Measurements from ENCODE around the gene NAGPA. TPM values are rescaled to one million over a fixed set of nuclear protein-coding genes. Genes with fewer than 3 reads are reported as not detected.

NAGPA gene
- polyA plus RNA-seq, 1 of the 3 experiments (the other 2 are of a cell fraction): 16.5 TPM

GRCh38 chr16:5071341-5071680 lies 37.6 kb upstream of the NAGPA start:
- H4K20me1 ChIP-seq (ENCODE audit: insufficient read depth): no peaks in the 10 kb centered on the region
- CTCF ChIA-PET: interaction anchor here (1.1 kb wide), 2 partner anchors 8 to 16 kb away, joined by 3 read pairs; no protein-coding TSS in a partner anchor
- H3K27ac ChIP-seq (ENCODE audit: low read depth in 2 of 2, low read length in 1 of 2): peak overlapping the region in 1 of 2 experiments; percentile 62; a peak in 2 of 4 replicates
- peak overlapping the region; percentile 79 to 82; a peak in 3 of 4 replicates for H3K4me3 ChIP-seq (ENCODE audit: low read depth in 2 of 2, low read length in 1 of 2)
- POLR2A ChIA-PET: no interaction called here
- peaks cover 0 to 8% of the 10 kb centered on the region in 2 experiments for H3K36me3 ChIP-seq (replicated peaks in 1 of 2; ENCODE audit: control insufficient read depth in 1 of 2, insufficient read depth in 2 of 2, low read length in 1 of 2)
- H3K79me2 ChIP-seq (ENCODE audit: insufficient read depth): peaks cover 23% of the 10 kb centered on the region; the same call in 1 of the 2 replicates
- TF ChIP-seq IRF3 (IDR thresholded peaks at IDR 0.05; ENCODE audit: low read depth, low read length) (no peak), SMC3 (IDR thresholded peaks at IDR 0.05; ENCODE audit: low read depth, low read length) (no peak), ZBTB33 (IDR thresholded peaks at IDR 0.05; ENCODE audit: borderline replicate concordance, low read depth) (no peak), FOXM1 (IDR thresholded peaks at IDR 0.05; ENCODE audit: low read depth) (no peak), TEAD4 (IDR thresholded peaks at IDR 0.05; ENCODE audit: borderline replicate concordance, insufficient read depth) (no peak), GATA2 (CRISPR knock-in tag; IDR thresholded peaks at IDR 0.05) (no peak), SIN3A (IDR thresholded peaks at IDR 0.05; ENCODE audit: borderline replicate concordance, low read depth, low read length) (no peak), TCF12 (IDR thresholded peaks at IDR 0.05) (no peak), TAF1 (IDR thresholded peaks at IDR 0.05; ENCODE audit: borderline replicate concordance, low read depth, low read length) (no peak), CHD2 (IDR thresholded peaks at IDR 0.05; ENCODE audit: low read length, partially characterized antibody) (no peak), CTCF (IDR thresholded peaks at IDR 0.05) (no peak), NFIC (IDR thresholded peaks at IDR 0.05; ENCODE audit: borderline replicate concordance) (no peak), RXRA (IDR thresholded peaks at IDR 0.05; ENCODE audit: borderline replicate concordance, low read depth) (no peak), FOXJ3 (CRISPR knock-in tag; IDR thresholded peaks at IDR 0.05) (no peak), JUND (IDR thresholded peaks at IDR 0.05) (no peak)
- no peaks in the 10 kb centered on the region for H3K9me2 ChIP-seq
- peak overlapping the region; percentile 96 for H2AFZ ChIP-seq (ENCODE audit: low read depth)
- H3K9ac ChIP-seq: peak overlapping the region; percentile 73
- no peaks in the 10 kb centered on the region; the same call in 1 of the 2 replicates for H3K27me3 ChIP-seq (ENCODE audit: insufficient read depth)
- WGBS (ENCODE audit: low lambda C conversion rate): 32% methylated on average over 7 of the region's 7 CpGs
- H3F3A ChIP-seq (replicated peaks; ENCODE audit: insufficient read depth): no peaks in the 10 kb centered on the region
- H3K4me1 ChIP-seq (ENCODE audit: control insufficient read depth in 1 of 2, insufficient read depth in 2 of 2, low read depth in 1 of 2, low read length in 1 of 2): peaks cover 4 to 6% of the 10 kb centered on the region in 2 experiments; a peak in 1 of 4 replicates
- peak overlapping the region; percentile 80 for H3K4me2 ChIP-seq
- DNase-seq: no peak
- H3K9me3 ChIP-seq: no peaks in the 10 kb centered on the region

All from SK-N-SH (cell line).